ENCODE results near the gene AEBP1.

Gene AEBP1

GRCh38 chr7:44071726-44072363 is 32.3 kb upstream of the AEBP1 start:
- Histone ChIP-seq H3K4me3 (ENCODE audit: low read depth, low read length) (no peak overlapping the region), H3K36me3 (ENCODE audit: control insufficient read depth, insufficient read depth, low read length) (peaks cover 30% of the 10 kb centered on the region), H3K27me3 (ENCODE audit: control insufficient read depth, insufficient read depth, low read length) (peaks cover 6% of the 10 kb centered on the region), H3K9ac (ENCODE audit: low read depth, low read length) (no peak overlapping the region), H3K4me1 (ENCODE audit: control insufficient read depth, insufficient read depth, low read length) (no peaks in the 10 kb centered on the region), H3K9me3 (ENCODE audit: control insufficient read depth, insufficient read depth, low read length) (no peaks in the 10 kb centered on the region)

GRCh38 chr7:44072364-44073231 is 31.5 kb upstream of the AEBP1 start:
- H3K9me3 ChIP-seq (ENCODE audit: control insufficient read depth, insufficient read depth, low read length): no peaks in the 10 kb centered on the region

DNA sequence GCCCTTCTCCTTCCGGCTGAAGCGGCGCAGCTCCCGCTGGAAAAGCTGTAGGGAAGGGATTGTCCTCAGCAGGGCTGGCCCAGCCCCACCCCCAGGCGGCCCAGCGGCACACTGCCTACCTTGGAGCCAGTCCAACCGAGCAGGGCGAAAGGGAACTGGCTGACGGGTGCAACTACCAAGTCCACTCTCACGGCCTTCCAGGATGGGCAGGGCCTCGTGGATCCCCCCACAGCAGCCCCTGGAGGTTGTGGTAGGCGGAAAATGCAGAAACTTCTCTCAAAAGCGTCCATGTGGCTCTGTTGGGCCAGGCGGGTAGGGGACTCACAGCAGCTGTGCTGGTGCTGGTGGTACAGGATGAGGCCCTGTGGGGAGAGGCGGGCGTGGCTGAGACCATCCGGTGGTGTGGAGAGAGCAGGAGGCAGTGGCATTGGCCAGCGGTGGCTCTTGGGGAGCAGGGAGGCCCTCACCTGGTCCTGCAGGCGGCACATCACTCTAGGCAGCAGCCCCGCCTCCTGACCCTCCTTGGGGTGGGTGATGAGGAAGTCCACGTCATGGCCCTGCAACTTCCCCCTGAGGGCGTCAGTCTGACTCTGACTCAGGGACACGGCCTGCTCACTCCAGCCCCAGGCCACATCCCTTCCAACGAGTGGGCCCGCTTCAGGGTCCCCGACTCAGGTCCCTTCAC is 30.3 kb upstream of the AEBP1 start:
- Histone ChIP-seq H3K4me3 (ENCODE audit: low read depth, low read length) (no peak overlapping the region), H3K4me1 (ENCODE audit: control insufficient read depth, insufficient read depth, low read length) (no peaks in the 10 kb centered on the region), H3K27me3 (ENCODE audit: control insufficient read depth, insufficient read depth, low read length) (no peaks in the 10 kb centered on the region), H3K9me3 (ENCODE audit: control insufficient read depth, insufficient read depth, low read length) (no peaks in the 10 kb centered on the region), H3K9ac (ENCODE audit: low read depth, low read length) (no peak overlapping the region), H3K36me3 (ENCODE audit: control insufficient read depth, insufficient read depth, low read length) (peaks cover 39% of the 10 kb centered on the region)

More at GRCh38 chr7:44072364-44073231, 31.5 kb upstream of the AEBP1 start:
- H3K36me3 ChIP-seq (ENCODE audit: control insufficient read depth, insufficient read depth, low read length): peaks cover 30% of the 10 kb centered on the region
- H3K27me3 ChIP-seq (ENCODE audit: control insufficient read depth, insufficient read depth, low read length): peaks cover 6% of the 10 kb centered on the region
- no peak overlapping the region for H3K9ac ChIP-seq (ENCODE audit: low read depth, low read length)
- H3K4me3 ChIP-seq (ENCODE audit: low read depth, low read length): no peak overlapping the region
- H3K4me1 ChIP-seq (ENCODE audit: control insufficient read depth, insufficient read depth, low read length): no peaks in the 10 kb centered on the region

DNA sequence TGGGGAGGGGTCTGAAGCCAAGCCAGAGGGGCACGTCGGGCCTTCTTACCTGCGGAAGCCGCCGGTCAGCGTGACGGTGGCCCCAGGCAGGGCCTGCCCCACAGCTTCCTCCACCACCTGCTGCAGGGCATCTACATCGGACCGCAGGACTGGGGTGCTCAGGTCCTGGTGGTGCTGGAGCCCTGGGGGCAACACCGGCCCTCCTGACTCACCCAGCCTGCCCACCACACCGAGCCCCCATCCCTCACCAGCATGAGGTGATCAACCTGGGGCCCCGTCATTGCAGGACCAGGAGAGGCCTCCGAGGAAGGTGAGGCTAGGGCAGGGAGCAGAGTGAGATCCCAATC is 29.8 kb upstream of the AEBP1 start:
- H3K36me3 ChIP-seq (ENCODE audit: control insufficient read depth, insufficient read depth, low read length): peaks cover 41% of the 10 kb centered on the region
- no peak overlapping the region for H3K9ac ChIP-seq (ENCODE audit: low read depth, low read length)

DNA sequence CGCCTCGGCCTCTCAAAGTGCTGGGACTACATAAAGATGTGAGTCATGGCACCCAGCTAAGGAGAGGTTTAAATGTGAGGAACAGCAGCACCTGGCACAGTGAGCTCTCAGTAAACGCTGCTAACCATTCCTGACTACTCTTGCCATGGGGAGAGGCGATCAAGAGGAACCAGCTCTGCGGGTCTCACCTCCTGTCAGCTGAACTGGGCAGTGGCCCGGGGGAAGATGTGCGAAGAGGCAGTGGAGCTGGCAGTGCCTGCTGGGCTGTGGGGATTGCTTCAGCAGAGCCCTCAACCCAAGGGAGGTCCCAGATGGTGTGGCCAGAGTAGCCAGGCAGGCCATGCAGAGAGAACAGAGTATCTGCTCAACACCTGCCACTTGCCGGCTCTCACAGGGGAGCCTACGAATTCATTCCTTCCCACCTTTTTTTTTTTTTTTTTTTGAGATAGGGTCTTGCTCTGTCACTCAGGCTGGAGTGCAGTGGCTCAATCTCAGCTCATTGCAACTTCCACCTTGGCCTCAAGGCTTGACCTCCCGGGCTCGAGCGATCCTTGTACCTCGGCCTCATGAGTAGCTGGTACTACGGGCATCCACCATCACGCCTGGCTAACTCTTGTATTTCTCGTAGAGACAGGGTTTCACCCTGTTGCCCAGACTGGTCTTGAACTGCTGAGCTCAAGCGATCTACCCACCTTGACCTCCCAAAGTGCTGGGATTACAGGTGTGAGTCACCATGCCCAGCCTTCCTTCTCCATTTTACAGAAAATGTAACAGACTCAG is 28.7 kb upstream of the AEBP1 start:
- Histone ChIP-seq H3K27me3 (ENCODE audit: control insufficient read depth, insufficient read depth, low read length) (no peaks in the 10 kb centered on the region), H3K4me1 (ENCODE audit: control insufficient read depth, insufficient read depth, low read length) (no peaks in the 10 kb centered on the region), H3K36me3 (ENCODE audit: control insufficient read depth, insufficient read depth, low read length) (peaks cover 47% of the 10 kb centered on the region), H3K9ac (ENCODE audit: low read depth, low read length) (no peak overlapping the region), H3K9me3 (ENCODE audit: control insufficient read depth, insufficient read depth, low read length) (no peaks in the 10 kb centered on the region), H3K4me3 (ENCODE audit: low read depth, low read length) (no peak overlapping the region)

More for the DNA sequence above, 29.8 kb upstream of the AEBP1 start:
- H3K4me3 ChIP-seq (ENCODE audit: low read depth, low read length): no peak overlapping the region
- H3K9me3 ChIP-seq (ENCODE audit: control insufficient read depth, insufficient read depth, low read length): no peaks in the 10 kb centered on the region
- no peaks in the 10 kb centered on the region for H3K4me1 ChIP-seq (ENCODE audit: control insufficient read depth, insufficient read depth, low read length)
- H3K27me3 ChIP-seq (ENCODE audit: control insufficient read depth, insufficient read depth, low read length): no peaks in the 10 kb centered on the region

DNA sequence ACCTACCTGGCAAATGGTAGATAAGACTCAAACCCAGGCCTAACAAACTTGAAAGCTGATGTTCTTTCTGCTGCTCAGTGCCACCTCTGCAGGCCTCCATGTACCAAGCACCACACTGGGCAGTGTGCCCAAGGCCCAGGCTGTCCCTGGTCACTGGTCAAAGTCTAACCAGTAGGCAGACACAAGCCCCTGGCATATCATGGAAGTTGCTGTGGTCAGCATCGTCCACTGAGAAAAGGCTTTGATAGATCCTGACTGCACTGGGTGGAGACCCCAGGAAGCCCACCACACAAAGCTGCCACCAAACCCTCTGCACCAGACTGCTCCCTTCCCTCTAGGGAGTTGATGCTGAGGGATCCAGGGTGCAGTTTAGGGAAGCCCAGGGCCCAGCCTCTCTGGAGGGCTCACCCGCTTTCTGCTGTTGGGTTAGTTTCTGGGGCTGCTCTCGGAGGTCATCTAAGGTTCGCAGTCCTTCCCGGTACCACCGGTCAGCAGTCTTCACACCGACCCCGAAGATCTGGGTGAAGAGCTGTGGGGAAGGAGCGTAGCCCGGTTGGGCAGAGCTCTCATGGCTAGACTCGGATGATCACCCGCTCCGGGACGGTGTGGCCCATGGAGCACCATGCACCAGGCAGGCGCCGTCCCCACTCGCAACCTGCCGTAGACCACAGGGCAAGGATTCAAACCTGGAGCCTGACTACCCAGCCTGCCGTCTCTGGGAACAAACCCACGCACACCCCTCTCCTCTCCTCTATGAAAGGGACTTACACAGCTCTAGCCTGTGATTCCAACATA is 27.8 kb upstream of the AEBP1 start:
- peaks cover 47% of the 10 kb centered on the region for H3K36me3 ChIP-seq (ENCODE audit: control insufficient read depth, insufficient read depth, low read length)
- no peak overlapping the region for H3K9ac ChIP-seq (ENCODE audit: low read depth, low read length)
- H3K4me3 ChIP-seq (ENCODE audit: low read depth, low read length): no peak overlapping the region
- no peaks in the 10 kb centered on the region for H3K27me3 ChIP-seq (ENCODE audit: control insufficient read depth, insufficient read depth, low read length)
- H3K4me1 ChIP-seq (ENCODE audit: control insufficient read depth, insufficient read depth, low read length): no peaks in the 10 kb centered on the region
- no peaks in the 10 kb centered on the region for H3K9me3 ChIP-seq (ENCODE audit: control insufficient read depth, insufficient read depth, low read length)

DNA sequence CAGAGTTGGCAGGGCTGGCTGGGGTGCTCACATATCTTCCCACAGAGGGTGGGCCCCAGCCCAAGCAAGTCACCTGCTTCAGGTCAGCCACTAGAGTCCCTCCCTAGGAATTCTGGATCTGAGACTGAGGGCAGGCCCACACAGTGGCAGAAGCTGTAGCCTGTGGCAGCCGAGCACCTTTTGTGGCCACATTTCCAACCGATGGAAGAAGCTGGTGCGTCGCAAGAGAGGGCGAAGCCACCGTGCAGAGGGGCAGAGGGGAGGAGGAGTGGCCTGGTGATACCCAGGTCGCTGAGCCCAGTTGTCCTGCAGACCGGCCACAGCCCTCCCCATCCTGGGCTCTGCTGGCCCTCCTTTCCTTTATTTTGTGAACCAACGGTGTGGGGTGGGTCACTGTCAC is 27.1 kb upstream of the AEBP1 start:
- Histone ChIP-seq H3K4me1 (ENCODE audit: control insufficient read depth, insufficient read depth, low read length) (no peaks in the 10 kb centered on the region), H3K9ac (ENCODE audit: low read depth, low read length) (no peak overlapping the region), H3K27me3 (ENCODE audit: control insufficient read depth, insufficient read depth, low read length) (no peaks in the 10 kb centered on the region), H3K4me3 (ENCODE audit: low read depth, low read length) (no peak overlapping the region), H3K36me3 (ENCODE audit: control insufficient read depth, insufficient read depth, low read length) (peaks cover 47% of the 10 kb centered on the region), H3K9me3 (ENCODE audit: control insufficient read depth, insufficient read depth, low read length) (no peaks in the 10 kb centered on the region)

DNA sequence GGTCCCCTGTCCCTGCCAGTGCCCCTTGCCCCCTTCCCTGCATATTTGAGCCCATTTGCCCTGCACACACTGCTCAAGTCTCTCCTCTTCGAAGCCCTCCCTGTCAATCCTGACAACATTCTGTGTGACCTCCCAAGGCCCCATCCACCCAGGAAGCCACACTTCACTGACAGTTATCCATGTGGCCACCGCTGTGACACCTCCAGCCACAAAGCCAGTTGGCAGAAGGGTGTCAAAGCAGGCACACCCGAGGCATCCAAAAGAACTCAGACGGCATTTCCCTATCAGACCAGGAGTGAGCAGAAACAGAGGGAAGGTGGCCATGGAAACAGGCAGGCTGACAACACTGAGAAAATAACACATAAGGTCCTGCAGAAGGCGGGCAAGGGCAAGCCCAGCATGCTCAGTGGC is 26.5 kb upstream of the AEBP1 start:
- Histone ChIP-seq H3K9me3 (ENCODE audit: control insufficient read depth, insufficient read depth, low read length) (no peaks in the 10 kb centered on the region), H3K27me3 (ENCODE audit: control insufficient read depth, insufficient read depth, low read length) (no peaks in the 10 kb centered on the region), H3K4me3 (ENCODE audit: low read depth, low read length) (no peak overlapping the region), H3K9ac (ENCODE audit: low read depth, low read length) (no peak overlapping the region), H3K36me3 (ENCODE audit: control insufficient read depth, insufficient read depth, low read length) (peaks cover 43% of the 10 kb centered on the region), H3K4me1 (ENCODE audit: control insufficient read depth, insufficient read depth, low read length) (no peaks in the 10 kb centered on the region)

- no peak overlapping the region for H3K4me3 ChIP-seq (ENCODE audit: low read depth, low read length)
Measured at GRCh38 chr7:44078521-44078920, 25.6 kb upstream of the AEBP1 start.

DNA sequence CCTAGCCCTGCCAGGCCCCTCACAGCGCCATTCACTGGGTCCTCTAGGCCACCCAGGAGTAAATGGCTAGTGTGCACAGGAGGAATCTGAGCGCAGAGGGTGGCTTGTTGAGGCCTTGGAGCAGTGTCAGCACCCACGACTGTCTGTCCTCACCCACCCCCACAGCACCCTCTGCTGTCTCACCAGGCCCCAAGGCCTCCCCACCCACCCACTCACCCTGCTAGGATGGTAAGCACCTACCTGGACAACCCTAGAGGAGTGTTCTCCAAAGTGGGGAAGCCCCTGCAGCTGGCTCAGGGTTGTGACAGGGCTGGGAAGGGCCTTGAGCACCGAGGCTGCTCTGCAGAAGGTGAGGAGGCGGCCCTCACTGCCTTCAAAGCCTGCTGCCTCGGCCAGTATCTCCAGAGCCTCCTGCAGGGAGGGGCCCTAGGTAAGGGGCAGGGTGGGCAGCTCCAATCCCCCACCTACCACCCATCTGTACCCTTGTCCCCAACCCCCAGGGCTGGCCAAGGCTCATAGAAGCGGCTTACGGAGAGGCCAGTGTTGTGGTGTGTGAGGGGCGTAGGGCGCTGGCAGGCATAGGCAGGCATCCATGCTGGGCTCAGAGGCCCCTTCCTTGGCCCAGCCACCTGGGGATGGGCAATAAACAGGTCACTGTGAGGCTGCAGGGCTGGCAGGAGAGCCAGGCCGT is 24.7 kb upstream of the AEBP1 start:
- no peak overlapping the region for H3K4me3 ChIP-seq (ENCODE audit: low read depth, low read length)
- H3K9me3 ChIP-seq (ENCODE audit: control insufficient read depth, insufficient read depth, low read length): no peaks in the 10 kb centered on the region
- H3K9ac ChIP-seq (ENCODE audit: low read depth, low read length): no peak overlapping the region
- H3K4me1 ChIP-seq (ENCODE audit: control insufficient read depth, insufficient read depth, low read length): no peaks in the 10 kb centered on the region
- peaks cover 26% of the 10 kb centered on the region for H3K36me3 ChIP-seq (ENCODE audit: control insufficient read depth, insufficient read depth, low read length)
- H3K27me3 ChIP-seq (ENCODE audit: control insufficient read depth, insufficient read depth, low read length): peaks cover 12% of the 10 kb centered on the region

More at GRCh38 chr7:44078521-44078920, 25.6 kb upstream of the AEBP1 start:
- no peaks in the 10 kb centered on the region for H3K9me3 ChIP-seq (ENCODE audit: control insufficient read depth, insufficient read depth, low read length)
- H3K4me1 ChIP-seq (ENCODE audit: control insufficient read depth, insufficient read depth, low read length): no peaks in the 10 kb centered on the region
- H3K9ac ChIP-seq (ENCODE audit: low read depth, low read length): no peak overlapping the region
- peaks cover 2% of the 10 kb centered on the region for H3K27me3 ChIP-seq (ENCODE audit: control insufficient read depth, insufficient read depth, low read length)
- H3K36me3 ChIP-seq (ENCODE audit: control insufficient read depth, insufficient read depth, low read length): peaks cover 35% of the 10 kb centered on the region

All from iPS-15b (cell line).